HS-5 (cell line): ENCODE results near the gene CCDC15.

Experiments
- DNase-seq: peaks from one replicate; pipeline ENCODE4 v3.0.0-alpha.2; 2012; ENCODE audit warnings: low read depth

Gene CCDC15

DNA sequence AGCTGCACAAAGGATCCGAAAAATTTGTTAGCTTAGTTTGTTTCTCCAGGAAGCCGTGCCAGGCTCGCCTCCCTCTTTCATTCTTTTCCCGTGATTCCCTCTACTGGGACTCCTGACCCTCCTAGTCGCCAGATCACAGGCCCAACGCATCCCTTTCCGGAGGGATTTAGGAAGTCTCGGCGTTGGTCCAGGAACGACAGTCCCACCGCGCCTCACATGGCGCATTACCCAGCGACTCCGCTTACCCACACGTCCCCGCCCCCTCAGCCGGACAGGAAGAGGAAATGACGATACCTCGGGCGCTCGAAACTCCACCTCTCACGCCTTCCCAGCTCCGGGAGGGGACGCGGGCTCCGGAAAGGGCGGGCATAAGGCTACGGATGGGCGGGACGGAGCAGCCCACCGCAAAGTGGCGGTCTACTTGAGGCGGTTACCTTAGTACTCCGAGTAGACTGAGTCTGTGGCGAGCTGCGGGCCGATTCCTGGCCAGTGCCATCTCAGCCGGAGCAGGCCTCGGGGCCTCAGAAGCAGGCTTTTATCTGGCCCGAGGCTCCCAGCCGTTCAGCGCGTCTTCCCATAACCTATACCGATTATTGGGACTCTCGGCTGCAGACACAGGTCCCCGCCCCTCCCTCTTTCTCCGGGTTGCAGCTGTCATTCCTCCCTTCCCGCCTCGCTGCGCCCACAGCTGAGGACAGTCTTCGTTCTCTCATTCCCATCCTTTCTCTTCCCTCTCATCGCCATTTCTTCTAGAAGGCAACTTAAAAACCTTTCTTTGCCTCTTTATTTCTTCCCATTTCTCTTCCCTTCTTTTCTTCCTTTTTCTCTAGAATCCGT lies at the start of gene CCDC15:
Gene CCDC15, plus strand, starts transcription at position 450 of the 837 bp plus-strand sequence. CDS start 531 bp downstream, outside the sequence.
- peak; percentile 92 for DNase-seq

GRCh38 chr11:124915541-124916369 lies 38.2 kb upstream of the CCDC15 start:
- no peak for DNase-seq

DNA sequence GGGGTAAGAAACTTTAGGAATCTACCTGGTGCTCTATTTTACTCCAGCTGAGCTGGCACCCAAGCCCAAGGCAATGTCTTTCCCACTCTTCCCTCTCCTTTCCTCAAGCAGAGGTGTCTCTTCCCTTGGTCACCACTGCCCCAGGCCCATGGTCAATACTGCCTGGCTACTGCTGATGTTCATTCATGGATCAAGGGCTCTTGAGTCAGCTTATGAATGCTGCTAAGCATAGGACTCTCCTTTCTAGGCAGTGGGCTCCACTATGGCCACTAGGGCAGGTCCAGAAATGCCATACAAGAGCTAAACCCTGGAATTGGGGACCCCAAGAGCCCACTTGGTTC lies 37.7 kb upstream of the CCDC15 start:
- DNase-seq, result no peak

DNA sequence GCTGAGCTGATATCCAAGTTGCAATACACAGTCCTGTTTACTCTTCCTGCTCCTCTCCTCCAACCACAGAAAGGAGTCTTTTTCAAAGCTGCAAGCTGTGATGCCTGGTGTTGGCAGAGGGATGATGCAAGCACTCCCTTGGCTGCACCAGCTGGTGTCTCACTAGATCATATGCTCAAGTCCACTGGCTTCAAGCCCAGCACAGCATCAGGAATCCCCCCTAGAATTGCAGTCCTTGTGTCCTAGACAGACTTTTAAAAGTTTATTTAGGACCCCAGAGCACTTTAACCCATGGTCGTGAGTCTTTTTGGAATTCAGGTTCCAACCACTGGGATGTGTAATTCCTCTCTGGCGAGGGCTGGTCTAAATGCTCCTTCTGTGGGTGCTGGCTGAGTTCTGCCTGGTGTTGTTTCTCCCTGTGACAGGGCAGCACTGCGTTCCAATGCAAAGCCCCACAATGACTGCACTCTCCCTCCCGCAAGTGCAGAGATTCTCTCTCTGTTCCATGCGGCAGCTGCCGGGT lies 36.8 kb upstream of the CCDC15 start:
- no peak for DNase-seq

- no peak for DNase-seq
Measured at GRCh38 chr11:124918950-124919349, 35.1 kb upstream of the CCDC15 start, which contains the start of gene HEPN1. Gene HEPN1 (plus strand): TSS chr11:124919250.

DNA sequence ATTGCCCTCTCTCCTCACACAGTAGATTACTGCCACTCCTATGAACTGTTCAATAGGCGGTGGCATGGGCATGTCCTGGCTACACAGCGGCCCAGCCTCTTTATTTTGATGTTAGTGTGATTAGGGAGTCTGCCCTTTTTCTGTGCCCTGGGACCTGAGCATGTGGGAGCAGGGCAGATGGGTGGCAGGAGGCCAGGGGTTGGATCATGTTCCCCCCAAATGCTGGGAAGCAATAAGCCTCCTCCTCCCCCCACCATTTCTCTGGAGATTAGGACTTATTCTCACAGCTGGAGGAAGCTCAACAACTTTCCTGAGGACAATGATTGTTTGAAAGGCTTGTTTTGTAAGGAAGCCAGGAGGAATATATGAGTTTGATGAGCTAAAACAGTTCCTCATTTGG lies 34.1 kb upstream of the CCDC15 start:
- DNase-seq, result no peak

DNA sequence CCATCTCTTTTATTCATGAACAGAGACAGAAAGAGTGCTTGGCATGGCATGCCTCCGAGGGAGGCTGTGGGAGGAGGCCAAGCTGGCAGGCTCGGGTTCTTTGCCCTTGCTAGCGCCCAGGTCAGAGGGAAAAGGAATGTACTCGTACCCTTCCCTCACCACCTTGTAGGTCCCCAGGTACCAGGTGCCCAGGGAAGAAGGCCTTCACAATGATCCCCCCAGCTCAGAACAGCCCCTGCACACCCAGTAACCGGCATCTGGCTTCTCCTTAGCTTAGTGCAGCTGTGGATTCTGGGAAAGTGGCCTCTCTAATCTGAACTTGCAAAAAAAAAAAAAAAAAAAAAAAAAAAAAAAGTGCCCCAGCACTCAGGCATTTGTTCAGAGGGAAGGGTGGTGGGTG lies 33.6 kb upstream of the CCDC15 start:
- no peak for DNase-seq

- DNase-seq, result no peak
Measured at GRCh38 chr11:124920870-124921609, 33.0 kb upstream of the CCDC15 start.

GRCh38 chr11:124922831-124923230 lies 31.2 kb upstream of the CCDC15 start:
- DNase-seq, result no peak

- no peak for DNase-seq
Measured at GRCh38 chr11:124923296-124923695, 30.7 kb upstream of the CCDC15 start.

GRCh38 chr11:124928942-124929665 lies 24.9 kb upstream of the CCDC15 start:
- DNase-seq, result no peak

GRCh38 chr11:124930799-124931198 lies 23.2 kb upstream of the CCDC15 start:
- DNase-seq, result no peak

- DNase-seq, result peak; percentile 88
Measured at GRCh38 chr11:124934862-124935547, 19.0 kb upstream of the CCDC15 start.

DNA sequence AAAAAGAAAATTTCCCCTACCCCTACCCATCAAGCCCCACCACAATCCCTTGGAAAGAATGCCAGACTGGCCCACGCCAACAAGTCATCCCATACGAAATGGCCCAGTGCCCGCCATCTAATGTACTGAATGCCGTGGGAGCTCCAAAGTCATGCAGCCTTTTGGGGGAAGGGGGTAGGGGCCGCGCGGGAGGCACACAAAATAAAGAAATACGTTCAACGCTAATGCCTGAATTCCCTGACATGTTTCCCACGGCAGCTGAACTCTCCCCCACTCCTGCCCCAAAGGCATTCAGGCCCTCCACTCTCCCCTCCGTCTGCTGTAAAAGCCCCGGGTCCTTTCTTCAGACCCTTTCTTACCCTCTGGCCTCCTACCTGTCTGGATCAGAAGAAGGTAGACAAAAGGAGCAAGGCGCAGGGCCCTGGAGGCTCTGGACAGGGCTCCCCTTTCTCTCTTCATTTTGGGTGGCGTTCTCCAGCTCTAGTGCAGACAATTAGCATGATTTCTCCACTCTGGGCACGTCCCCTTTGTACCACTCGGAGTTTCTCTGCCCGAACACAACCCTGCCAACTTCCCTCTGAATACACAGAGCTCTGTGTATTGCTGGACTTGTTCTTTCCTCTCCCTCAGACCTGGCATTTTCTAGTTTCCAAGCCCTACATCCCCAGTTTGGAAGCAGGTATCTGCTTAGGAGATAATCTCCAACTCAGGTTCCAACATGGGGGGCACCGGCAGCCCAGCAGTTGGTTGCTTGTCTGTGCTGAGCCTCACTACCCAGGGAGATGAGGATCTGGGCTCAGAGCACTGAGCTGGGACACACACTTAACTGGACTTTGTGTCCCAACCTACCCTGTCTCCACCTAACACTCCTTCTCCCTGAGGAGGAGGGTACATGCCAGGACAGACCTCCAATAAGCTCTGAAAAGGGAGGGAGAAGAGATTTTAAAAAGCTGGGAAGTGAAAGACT lies 18.2 kb upstream of the CCDC15 start, which contains the start of gene HEPACAM:
Gene HEPACAM, minus strand, starts transcription at position 500 of the 967 bp plus-strand sequence. Its CDS starts 41 bp downstream, at position 459.
- DNase-seq, result no peak

- DNase-seq, result no peak
Measured at GRCh38 chr11:124937336-124937935, 16.6 kb upstream of the CCDC15 start.

GRCh38 chr11:124938206-124938765 lies 15.7 kb upstream of the CCDC15 start:
- no peak for DNase-seq

DNA sequence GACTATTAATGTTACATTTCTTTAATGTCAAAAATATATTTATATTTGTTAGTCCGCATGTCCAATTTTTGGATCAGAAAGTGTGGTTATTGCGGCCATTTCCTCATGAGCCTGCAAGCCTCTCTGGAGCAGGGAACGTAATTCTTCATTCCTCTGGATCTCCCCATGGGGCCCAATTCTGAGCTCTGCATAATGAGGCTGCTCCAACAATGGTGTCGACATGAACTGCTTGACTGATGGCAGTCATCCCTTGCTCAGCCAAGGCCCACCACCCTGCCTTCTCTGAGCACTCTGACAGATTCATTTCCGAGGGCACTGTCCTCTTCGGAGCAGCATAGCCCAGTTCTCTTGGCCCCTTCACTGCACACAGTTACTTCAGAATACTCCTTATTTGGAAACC lies 15.0 kb upstream of the CCDC15 start:
- DNase-seq, result no peak

DNA sequence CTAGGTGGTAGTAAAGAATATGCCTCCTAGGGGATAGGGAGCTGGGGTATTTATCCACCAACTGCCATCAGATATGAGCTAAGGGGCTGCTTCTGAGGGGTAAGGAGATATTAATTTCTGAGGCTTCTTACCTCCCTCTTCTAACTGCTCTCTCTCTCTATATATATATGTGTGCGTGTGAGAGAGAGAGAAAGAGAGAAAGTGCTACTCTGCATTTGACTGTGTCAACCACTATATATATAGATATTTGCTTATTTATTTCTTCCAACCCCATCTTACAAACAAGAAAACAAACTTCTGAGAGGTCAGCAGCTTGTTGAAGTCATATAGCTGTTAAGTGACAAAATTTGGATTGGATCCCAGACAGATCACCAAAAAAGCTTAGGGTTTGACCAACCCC lies 12.3 kb upstream of the CCDC15 start:
- DNase-seq, result no peak
